Mesenchymal stem cell (in vitro differentiated cells and primary cell): ENCODE data around the gene PML.
A peak's percentile ranks its signal among the peaks of the same experiment; 100 is the strongest.

Experiments
- DNase-seq: peaks from one replicate; pipeline ENCODE4 v3.0.0-alpha.2; 2013
- H2AFZ ChIP-seq: one replicate; pipeline ENCODE4 v1.6.1; 2013; ENCODE audit warnings: low read depth, mild to moderate bottlenecking, control low read depth, inconsistent platforms, low read length, moderate library complexity
- H2AK5ac ChIP-seq: 2 replicates; pipeline ENCODE4 v1.6.1; 2013; ENCODE audit warnings: low read length, moderate library complexity, mild to moderate bottlenecking, inconsistent platforms; ENCODE audit not compliant: severe bottlenecking
- H2BK120ac ChIP-seq: one replicate; pipeline ENCODE4 v1.6.1; 2013; ENCODE audit warnings: low read depth, mild to moderate bottlenecking, inconsistent platforms, low read length, moderate library complexity
- H2BK12ac ChIP-seq, 2 experiments: one replicate each; pipeline ENCODE4 v1.6.1; 2013; ENCODE audit warnings: inconsistent platforms in 2 of 2, low read length in 2 of 2, mild to moderate bottlenecking in 2 of 2, moderate library complexity in 2 of 2, control low read depth in 1 of 2
- H2BK15ac ChIP-seq: one replicate; pipeline ENCODE4 v1.6.1; 2013; ENCODE audit warnings: mild to moderate bottlenecking, low read depth, inconsistent platforms; ENCODE audit not compliant: poor library complexity, severe bottlenecking
- H2BK5ac ChIP-seq: 2 replicates; pipeline ENCODE4 v1.6.1; 2013; ENCODE audit warnings: low read depth, mild to moderate bottlenecking, low read length, control low read depth, inconsistent platforms; ENCODE audit not compliant: poor library complexity, severe bottlenecking
- H3K14ac ChIP-seq, 2 experiments: one replicate each; pipeline ENCODE4 v1.6.1; 2013; ENCODE audit warnings: inconsistent platforms in 2 of 2, low read length in 2 of 2, control low read depth in 1 of 2, mild to moderate bottlenecking in 1 of 2, moderate library complexity in 1 of 2
- H3K18ac ChIP-seq, 2 experiments: one replicate each; pipeline ENCODE4 v1.6.1; 2013; ENCODE audit warnings: inconsistent platforms in 2 of 2, low read length in 2 of 2, control low read depth in 1 of 2, low read depth in 1 of 2, mild to moderate bottlenecking in 1 of 2
- H3K23ac ChIP-seq, 2 experiments: one replicate each; pipeline ENCODE4 v1.6.1; 2013; ENCODE audit warnings: inconsistent platforms in 2 of 2, low read length in 2 of 2, mild to moderate bottlenecking in 2 of 2, moderate library complexity in 2 of 2, control low read depth in 1 of 2
- H3K27ac ChIP-seq: 2 replicates; pipeline ENCODE4 v1.5.1; 2013; ENCODE audit warnings: mild to moderate bottlenecking, moderate library complexity, low read length, control low read depth, inconsistent platforms; ENCODE audit not compliant: poor library complexity, severe bottlenecking
- H3K27me3 ChIP-seq, 2 experiments: 2 replicates each; pipeline versions ENCODE4 v1.6.1 to v1.7.0; 2013; ENCODE audit warnings: low read length in 2 of 2, mild to moderate bottlenecking in 2 of 2, moderate library complexity in 2 of 2, control low read depth in 1 of 2, inconsistent platforms in 1 of 2; ENCODE audit not compliant: control insufficient read depth in 1 of 2, insufficient read depth in 1 of 2
- H3K36me3 ChIP-seq, 2 experiments: 2 replicates each; pipeline versions ENCODE4 v1.6.1 to v1.7.0; 2013; ENCODE audit warnings: low read length in 2 of 2, control low read depth in 1 of 2, inconsistent platforms in 1 of 2, low read depth in 1 of 2, mild to moderate bottlenecking in 1 of 2; ENCODE audit not compliant: insufficient read depth in 2 of 2, control insufficient read depth in 1 of 2
- H3K4ac ChIP-seq, 2 experiments: one replicate each; pipeline ENCODE4 v1.6.1; 2013; ENCODE audit warnings: inconsistent platforms in 2 of 2, low read length in 2 of 2, mild to moderate bottlenecking in 2 of 2, moderate library complexity in 2 of 2, control low read depth in 1 of 2, low read depth in 1 of 2
- H3K4me1 ChIP-seq: 2 replicates; pipeline ENCODE4 v1.6.1; 2013; ENCODE audit warnings: low read depth, low read length, control low read depth; ENCODE audit not compliant: control insufficient read depth, insufficient read depth
- H3K4me2 ChIP-seq: 2 replicates; pipeline ENCODE4 v1.6.1; 2013; ENCODE audit warnings: low read length, mild to moderate bottlenecking, inconsistent platforms; ENCODE audit not compliant: poor library complexity, severe bottlenecking
- H3K4me3 ChIP-seq, 2 experiments: 2 replicates each; pipeline versions ENCODE4 v1.5.1 to v1.7.0; 2013; ENCODE audit warnings: low read length in 2 of 2, mild to moderate bottlenecking in 2 of 2, control low read depth in 1 of 2, low read depth in 1 of 2; ENCODE audit not compliant: insufficient read depth in 1 of 2
- H3K79me1 ChIP-seq: replicated peaks from 2 replicates; pipeline ENCODE4 v1.6.1; 2013; ENCODE audit warnings: mild to moderate bottlenecking, control low read depth, low read length, inconsistent platforms; ENCODE audit not compliant: poor library complexity, severe bottlenecking
- H3K9ac ChIP-seq: 2 replicates; pipeline ENCODE4 v1.7.0; 2013; ENCODE audit warnings: mild to moderate bottlenecking, low read length, moderate library complexity
- H3K9me3 ChIP-seq: 2 replicates; pipeline ENCODE4 v1.7.0; 2013; ENCODE audit warnings: mild to moderate bottlenecking, low read length; ENCODE audit not compliant: control insufficient read depth
- H4K8ac ChIP-seq: one replicate; pipeline ENCODE4 v1.6.1; 2013; ENCODE audit warnings: inconsistent platforms, mild to moderate bottlenecking, low read length, moderate library complexity
- H4K91ac ChIP-seq: one replicate; pipeline ENCODE4 v1.6.1; 2013; ENCODE audit warnings: mild to moderate bottlenecking, low read length, inconsistent platforms
- WGBS: methylation state at CpG from one replicate; pipeline ENCODE4 v1.1.7; 2013; ENCODE audit warnings: mixed read lengths; 5-methylcytosine and 5-hydroxymethylcytosine counted together

Gene PML

DNA sequence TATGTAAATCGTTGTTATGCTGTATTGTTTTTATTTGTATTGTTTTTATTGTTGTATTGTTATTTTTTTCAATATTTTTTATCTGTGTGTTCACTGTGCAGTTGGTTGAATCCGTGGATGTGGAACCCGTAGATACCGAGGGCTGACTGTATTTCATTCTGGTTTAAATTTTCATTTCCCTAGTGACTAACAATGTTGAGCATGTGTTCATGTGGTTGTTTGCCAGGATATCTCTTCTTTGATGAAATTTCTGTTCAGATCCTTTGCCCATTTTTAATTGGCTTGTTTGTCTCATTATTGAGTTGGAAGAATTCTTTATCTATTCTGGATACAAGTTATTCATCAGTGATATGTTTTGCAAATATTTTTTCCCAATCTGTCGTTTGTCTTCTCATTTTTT is 32.1 kb upstream of the PML start:
- Histone ChIP-seq H2BK120ac (no peak overlapping the region), H2AK5ac (no peak overlapping the region), H2AFZ (no peak overlapping the region), H4K8ac (no peak overlapping the region), H3K4me2 (no peak overlapping the region), H3K4me3 (no peak overlapping the region), H2BK15ac (no peak overlapping the region), H4K91ac (no peak overlapping the region), H3K27ac (no peak overlapping the region), H3K14ac (no peak overlapping the region), H3K18ac (no peak overlapping the region), H2BK12ac (no peak overlapping the region), H3K79me1 (no peaks in the 10 kb centered on the region), H3K4me1 (peaks cover 12% of the 10 kb centered on the region), H3K4ac (no peak overlapping the region), H3K36me3 (no peaks in the 10 kb centered on the region), H3K27me3 (no peaks in the 10 kb centered on the region), H3K9ac (no peak overlapping the region), H2BK5ac (no peak overlapping the region), H3K23ac (no peak overlapping the region), H3K9me3 (no peaks in the 10 kb centered on the region)
- 100% methylated on average over 4 of the region's 5 CpGs for WGBS
- no peak for DNase-seq

DNA sequence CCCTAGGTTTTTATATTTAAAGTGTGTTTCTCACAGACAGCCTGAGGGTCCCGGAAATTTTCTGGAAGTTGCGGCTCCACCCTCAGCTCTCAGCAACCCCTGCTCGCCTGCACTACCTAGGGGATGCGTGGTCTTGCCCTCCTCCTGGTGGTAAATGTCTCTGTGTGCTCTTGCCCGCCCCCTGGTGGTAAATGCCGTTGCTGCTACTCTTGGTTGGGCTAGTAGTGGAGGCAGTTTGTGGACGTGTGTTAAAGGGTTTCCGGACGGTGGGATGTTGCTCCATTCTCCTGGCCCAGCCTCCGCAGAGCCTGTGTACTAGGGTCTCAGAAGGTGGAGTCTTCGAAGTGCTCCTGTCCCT is 29.8 kb upstream of the PML start:
- Histone ChIP-seq H2BK12ac (peak overlapping the region in 1 of 2 experiments; percentile 87), H3K36me3 (no peaks in the 10 kb centered on the region), H2BK5ac (no peak overlapping the region), H3K79me1 (no peaks in the 10 kb centered on the region), H2AFZ (peak overlapping the region; percentile 16), H4K91ac (peak overlapping the region; percentile 8), H3K18ac (peak overlapping the region; percentile 37 to 82), H3K4me1 (peaks cover 10% of the 10 kb centered on the region), H3K23ac (no peak overlapping the region), H3K27ac (peak overlapping the region; percentile 3), H4K8ac (peak overlapping the region; percentile 24), H3K9me3 (no peaks in the 10 kb centered on the region), H3K4ac (peak overlapping the region in 1 of 2 experiments; percentile 22), H2AK5ac (no peak overlapping the region), H3K14ac (no peak overlapping the region), H3K9ac (peak overlapping the region; percentile 26), H2BK15ac (peak overlapping the region; percentile 19), H3K4me2 (peak overlapping the region; percentile 8), H3K4me3 (peak overlapping the region in 1 of 2 experiments; percentile 45), H3K27me3 (no peaks in the 10 kb centered on the region), H2BK120ac (no peak overlapping the region)
- DNase-seq, result peak; percentile 84
- 17% methylated on average over 11 of the region's 11 CpGs for WGBS

DNA sequence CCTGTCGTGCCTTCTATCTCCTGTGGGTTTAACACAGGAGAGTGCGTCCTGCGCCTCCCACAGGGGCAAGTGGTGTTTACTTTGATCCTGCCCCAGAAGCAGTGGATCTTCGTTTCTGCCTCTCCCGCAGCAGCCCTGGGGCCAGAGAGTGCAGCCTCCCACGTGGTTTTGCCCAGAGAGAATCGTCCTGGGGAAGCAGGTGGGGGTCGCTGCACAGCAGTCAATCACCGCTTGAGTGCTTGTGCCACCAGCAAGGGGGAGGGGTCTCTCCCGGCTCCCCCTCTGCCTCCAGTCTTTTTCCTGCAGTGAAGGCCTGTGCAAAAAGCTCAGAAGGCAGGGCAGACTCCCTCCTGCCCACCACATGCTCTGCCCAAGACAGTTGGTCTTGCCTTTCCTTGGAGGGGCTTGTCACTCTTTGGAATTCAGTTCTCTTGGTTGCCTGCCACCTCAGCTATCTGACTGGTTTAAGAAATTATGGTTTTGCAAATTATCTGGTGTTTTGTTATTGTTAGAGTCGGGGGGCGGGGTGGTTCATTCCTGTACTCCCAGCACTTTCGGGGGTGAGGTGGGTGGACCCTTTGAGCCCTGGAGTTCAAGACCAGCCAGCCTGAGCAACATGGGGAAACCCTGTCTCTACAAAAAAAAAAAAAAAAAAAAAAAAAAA is 29.3 kb upstream of the PML start:
- Histone ChIP-seq H2BK12ac (peak overlapping the region; percentile 84 to 87), H2BK5ac (no peak overlapping the region), H3K4me3 (peak overlapping the region in 1 of 2 experiments; percentile 45), H3K18ac (peak overlapping the region; percentile 37 to 82), H2AK5ac (no peak overlapping the region), H2AFZ (peak overlapping the region; percentile 16), H3K9ac (peak overlapping the region; percentile 26), H3K14ac (no peak overlapping the region), H4K91ac (peak overlapping the region; percentile 8), H3K27me3 (no peaks in the 10 kb centered on the region), H3K36me3 (no peaks in the 10 kb centered on the region), H3K23ac (no peak overlapping the region), H2BK15ac (no peak overlapping the region), H3K4me1 (peaks cover 8% of the 10 kb centered on the region), H3K79me1 (no peaks in the 10 kb centered on the region), H3K4me2 (peak overlapping the region; percentile 8), H3K4ac (peak overlapping the region in 1 of 2 experiments; percentile 22), H3K9me3 (no peaks in the 10 kb centered on the region), H2BK120ac (no peak overlapping the region), H3K27ac (peak overlapping the region; percentile 3), H4K8ac (peak overlapping the region; percentile 24)
- no peak for DNase-seq
- 28% methylated on average over 10 of the region's 13 CpGs for WGBS

GRCh38 chr15:73965758-73966113 is 28.8 kb upstream of the PML start:
- no peak overlapping the region for H2BK5ac ChIP-seq
- H3K23ac ChIP-seq, result no peak overlapping the region
- H2BK12ac ChIP-seq, result no peak overlapping the region
- no peaks in the 10 kb centered on the region for H3K36me3 ChIP-seq
- WGBS, result 3% methylated on average over 1 of the region's 2 CpGs
- H2AFZ ChIP-seq, result no peak overlapping the region
- H4K91ac ChIP-seq, result no peak overlapping the region
- H3K4ac ChIP-seq, result no peak overlapping the region
- H3K18ac ChIP-seq, result no peak overlapping the region
- no peak overlapping the region for H3K4me3 ChIP-seq
- no peak overlapping the region for H2BK15ac ChIP-seq
- no peak overlapping the region for H2BK120ac ChIP-seq
- H3K4me2 ChIP-seq, result no peak overlapping the region
- no peaks in the 10 kb centered on the region for H3K79me1 ChIP-seq
- no peaks in the 10 kb centered on the region for H3K9me3 ChIP-seq
- H3K9ac ChIP-seq, result peak overlapping the region; percentile 26
- peak; percentile 79 for DNase-seq
- no peaks in the 10 kb centered on the region for H3K27me3 ChIP-seq
- H3K14ac ChIP-seq, result no peak overlapping the region
- H3K27ac ChIP-seq, result peak overlapping the region; percentile 17
- no peak overlapping the region for H2AK5ac ChIP-seq
- H3K4me1 ChIP-seq, result peaks cover 8% of the 10 kb centered on the region
- no peak overlapping the region for H4K8ac ChIP-seq
